Lung (tissue), 12 donors: ENCODE measurements around the gene HK1. TPM values are rescaled to one million over a fixed set of nuclear protein-coding genes. Genes with fewer than 3 reads are reported as not detected.

ENCODE experiments used
- ATAC-seq: fragments of 200-7000 bp; cut with Tn5 transposase; one replicate; pipeline ENCODE4 v1.9.1; 2020; ENCODE audit warnings: moderate number of reproducible peaks; ENCODE audit not compliant: insufficient read depth, low FRiP score
- DNase-seq, 3 donors: peaks; one replicate each; pipeline ENCODE4 v3.0.0-alpha.2; 2013 to 2017
- H3K27ac ChIP-seq, 2 donors: one replicate each; pipeline ENCODE4 v1.5.1; 2013; ENCODE audit warnings: mild to moderate bottlenecking in 2 of 2, moderate library complexity in 2 of 2, control low read depth in 1 of 2, inconsistent platforms in 1 of 2, low read depth in 1 of 2, low read length in 1 of 2
- H3K27me3 ChIP-seq, 3 donors: one replicate each; pipeline ENCODE4 v1.5.1; 2013; ENCODE audit warnings: low read length in 2 of 3; ENCODE audit not compliant: control insufficient read depth in 3 of 3, insufficient read depth in 3 of 3
- H3K36me3 ChIP-seq, 4 donors: one replicate each; pipeline ENCODE4 v1.5.1; 2013; ENCODE audit warnings: low read length in 4 of 4, mild to moderate bottlenecking in 1 of 4, moderate library complexity in 1 of 4; ENCODE audit not compliant: control insufficient read depth in 4 of 4, insufficient read depth in 4 of 4
- H3K4me1 ChIP-seq, 5 donors: one replicate each; pipeline ENCODE4 v1.5.1; 2013; ENCODE audit warnings: low read length in 5 of 5, mild to moderate bottlenecking in 2 of 5, moderate library complexity in 1 of 5; ENCODE audit not compliant: control insufficient read depth in 5 of 5, insufficient read depth in 5 of 5
- H3K4me3 ChIP-seq: one replicate; pipeline ENCODE4 v1.5.1; 2013; ENCODE audit warnings: mild to moderate bottlenecking, control low read depth, moderate library complexity
- H3K9ac ChIP-seq, 2 donors: one replicate each; pipeline ENCODE4 v1.5.1; 2013; ENCODE audit warnings: low read length in 2 of 2, control low read depth in 1 of 2; ENCODE audit not compliant: insufficient read depth in 1 of 2
- H3K9me3 ChIP-seq, 4 donors: one replicate each; pipeline ENCODE4 v1.5.1; 2013; ENCODE audit warnings: low read length in 3 of 4, mild to moderate bottlenecking in 1 of 4, moderate library complexity in 1 of 4; ENCODE audit not compliant: control insufficient read depth in 4 of 4, insufficient read depth in 3 of 4
- CTCF ChIP-seq: IDR thresholded peaks from 2 replicates; pipeline ENCODE4 v1.5.1; 2012; ENCODE audit warnings: mild to moderate bottlenecking; ENCODE audit errors: control extremely low read depth, extremely low read depth
- WGBS, 2 donors: extraction: QIAGEN DNeasy Blood & Tissue Kit; methylation state at CpG; one replicate each; pipeline ENCODE4 v1.1.7; 2013; 5-methylcytosine and 5-hydroxymethylcytosine counted together
- polyA plus RNA-seq, 2 donors: library from polyadenylated mRNA; stranded (reverse); fragments of 200-250 nt; gene quantifications; one replicate each; pipeline ENCODE4 v1.2.1, GENCODE V29; 2013
- total RNA-seq, 2 donors: library from RNA; depleted of rRNA in 1 of 2; stranded (reverse); fragments of >200 nt in 1 of 2; gene quantifications; one replicate each; pipeline ENCODE4 v1.2.1, GENCODE V29; 2014 to 2021
- donor health status: control.
- donor health status: control.
- donor health status: Bipolar disorder and iron deficiency.
- donor health status: healthy.
- donor health status: DM: yes; HTN: yes; CAD: no.

The HK1 gene
- total and polyA plus RNA-seq, 4 donors = 33.6 to 120 (median 78.0) TPM

GRCh38 chr10:69316313-69317059 is 38.2 kb downstream of the HK1 start:
- Histone ChIP-seq H3K36me3 (peaks cover 0 to 3% (median 0%) of the 10 kb centered on the region in 4 donors), H3K4me3 (no peak overlapping the region), H3K9ac (no peak overlapping the region), H3K27ac (no peak overlapping the region), H3K27me3 (no peaks in the 10 kb centered on the region), H3K4me1 (peaks cover 4 to 20% (median 16%) of the 10 kb centered on the region in 5 donors), H3K9me3 (no peaks in the 10 kb centered on the region)
- no peak for DNase-seq
- no peak for TF ChIP-seq CTCF
- no peak for ATAC-seq
- WGBS, 2 donors = 87 to 91% methylated on average over 6 of the region's 6 CpGs

DNA sequence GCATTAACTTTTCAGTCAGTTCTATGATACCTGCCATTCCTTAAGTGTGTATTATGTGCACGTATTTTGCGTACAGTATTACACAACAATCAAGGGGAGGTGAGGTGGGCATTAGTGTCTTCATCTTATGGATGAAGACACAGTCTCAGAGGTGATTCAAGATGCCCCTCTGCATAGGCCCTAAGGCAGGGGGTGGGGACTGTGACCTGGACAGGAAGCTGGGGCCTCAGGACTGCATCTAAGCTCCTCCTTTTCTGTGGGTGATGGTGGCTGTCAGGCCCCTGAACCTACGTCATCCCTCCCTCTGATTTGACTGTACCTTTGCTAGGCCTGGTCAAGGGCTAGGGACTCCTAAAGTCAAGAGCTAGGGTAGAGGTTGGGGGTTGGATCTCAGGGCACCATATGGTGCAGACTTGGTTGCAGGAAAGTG is 38.9 kb downstream of the HK1 start:
- 63 to 83% methylated on average over 3 of the region's 3 CpGs for WGBS, 2 donors
- Histone ChIP-seq H3K36me3 (peaks cover 0 to 3% (median 0%) of the 10 kb centered on the region in 4 donors), H3K4me3 (no peak overlapping the region), H3K9me3 (no peaks in the 10 kb centered on the region), H3K4me1 (peaks cover 7 to 20% (median 19%) of the 10 kb centered on the region in 5 donors), H3K9ac (no peak overlapping the region), H3K27me3 (no peaks in the 10 kb centered on the region), H3K27ac (peak overlapping the region in 1 of 2 donors; percentile 33)
- ATAC-seq (no peak), DNase-seq (no peak)
- TF ChIP-seq CTCF = no peak

GRCh38 chr10:69317626-69318105 is 39.4 kb downstream of the HK1 start:
- H3K4me1 ChIP-seq = peaks cover 7 to 20% (median 19%) of the 10 kb centered on the region in 5 donors
- H3K9ac ChIP-seq = peak overlapping the region in 1 of 2 donors; percentile 49
- peak; percentile 24 for ATAC-seq
- peak overlapping the region; percentile 92 to 93 for H3K27ac ChIP-seq
- no peak for TF ChIP-seq CTCF
- DNase-seq = no peak
- peak overlapping the region; percentile 77 for H3K4me3 ChIP-seq
- no peaks in the 10 kb centered on the region for H3K9me3 ChIP-seq
- no peaks in the 10 kb centered on the region for H3K27me3 ChIP-seq
- WGBS, 2 donors = 40 to 57% methylated on average over 8 of the region's 8 CpGs
- peaks cover 0 to 3% (median 0%) of the 10 kb centered on the region in 4 donors for H3K36me3 ChIP-seq
